Mesodermal cell (in vitro differentiated cells): ENCODE results near the gene EXOC3.

Experiments used
- H3K27ac ChIP-seq: 2 replicates; pipeline ENCODE4 v1.7.0; 2013; ENCODE audit warnings: mild to moderate bottlenecking, low read depth, low read length, moderate library complexity; ENCODE audit not compliant: severe bottlenecking
- H3K36me3 ChIP-seq: 2 replicates; pipeline ENCODE4 v1.7.1; 2013; ENCODE audit warnings: mild to moderate bottlenecking, low read length, moderate library complexity; ENCODE audit not compliant: control insufficient read depth, insufficient read depth
- H3K4me1 ChIP-seq: one replicate; pipeline ENCODE4 v1.7.1; 2013; ENCODE audit warnings: mild to moderate bottlenecking, low read length; ENCODE audit not compliant: insufficient read depth, control insufficient read depth, poor library complexity, severe bottlenecking
- H3K4me3 ChIP-seq: 2 replicates; pipeline ENCODE4 v1.7.0; 2013; ENCODE audit warnings: low read length, control low read depth, mild to moderate bottlenecking; ENCODE audit not compliant: insufficient read depth, poor library complexity, severe bottlenecking; ENCODE audit errors: extremely low read depth
- H3K9me3 ChIP-seq: 2 replicates; pipeline ENCODE4 v1.7.1; 2013; ENCODE audit warnings: mild to moderate bottlenecking, low read length, moderate library complexity; ENCODE audit not compliant: control insufficient read depth
- WGBS, 2 experiments: methylation state at CpG; one replicate each; pipeline ENCODE4 v1.1.5; 2013; ENCODE audit warnings: missing lambda C conversion rate in 2 of 2; ENCODE audit not compliant: insufficient coverage in 2 of 2; 5-methylcytosine and 5-hydroxymethylcytosine counted together

The EXOC3 gene

GRCh38 chr5:428754-429452, 14.1 kb upstream of the EXOC3 start:
- Histone ChIP-seq H3K4me3 (no peak overlapping the region), H3K27ac (no peak overlapping the region), H3K4me1 (no peaks in the 10 kb centered on the region), H3K9me3 (no peaks in the 10 kb centered on the region), H3K36me3 (no peaks in the 10 kb centered on the region)
- 90 to 93% methylated on average over 15 to 17 of the region's 22 CpGs for WGBS, 2 experiments

GRCh38 chr5:429453-430188, 13.4 kb upstream of the EXOC3 start:
- 92 to 96% methylated on average over 31 to 35 of the region's 35 CpGs for WGBS, 2 experiments
- H3K36me3 ChIP-seq: no peaks in the 10 kb centered on the region
- no peaks in the 10 kb centered on the region for H3K9me3 ChIP-seq
- H3K4me1 ChIP-seq: no peaks in the 10 kb centered on the region
- no peak overlapping the region for H3K27ac ChIP-seq
- no peak overlapping the region for H3K4me3 ChIP-seq

- WGBS, 2 experiments: 91 to 92% methylated on average over 22 to 25 of the region's 25 CpGs
Observed at GRCh38 chr5:430214-430925, 12.6 kb upstream of the EXOC3 start.

GRCh38 chr5:431001-431710, 11.8 kb upstream of the EXOC3 start:
- Histone ChIP-seq H3K9me3 (no peaks in the 10 kb centered on the region), H3K36me3 (no peaks in the 10 kb centered on the region), H3K4me3 (no peak overlapping the region), H3K27ac (no peak overlapping the region), H3K4me1 (no peaks in the 10 kb centered on the region)
- WGBS, 2 experiments: 58 to 60% methylated on average over 11 of the region's 18 CpGs

More at GRCh38 chr5:430214-430925, 12.6 kb upstream of the EXOC3 start:
- H3K4me1 ChIP-seq: no peaks in the 10 kb centered on the region
- H3K36me3 ChIP-seq: no peaks in the 10 kb centered on the region
- H3K4me3 ChIP-seq: no peak overlapping the region
- H3K9me3 ChIP-seq: no peaks in the 10 kb centered on the region
- H3K27ac ChIP-seq: no peak overlapping the region

- Histone ChIP-seq H3K36me3 (no peaks in the 10 kb centered on the region), H3K4me1 (no peaks in the 10 kb centered on the region), H3K27ac (no peak overlapping the region), H3K9me3 (no peaks in the 10 kb centered on the region), H3K4me3 (no peak overlapping the region)
- WGBS, 2 experiments: 84 to 95% methylated on average over 2 to 3 of the region's 4 CpGs
Observed at GRCh38 chr5:431711-432050, 11.3 kb upstream of the EXOC3 start.

- no peaks in the 10 kb centered on the region for H3K9me3 ChIP-seq
- no peaks in the 10 kb centered on the region for H3K4me1 ChIP-seq
- no peak overlapping the region for H3K27ac ChIP-seq
- WGBS, 2 experiments: 78 to 88% methylated on average over 15 to 18 of the region's 18 CpGs
- no peaks in the 10 kb centered on the region for H3K36me3 ChIP-seq
- H3K4me3 ChIP-seq: no peak overlapping the region
Observed at GRCh38 chr5:432201-432927, 10.6 kb upstream of the EXOC3 start.

- Histone ChIP-seq H3K27ac (no peak overlapping the region), H3K4me1 (no peaks in the 10 kb centered on the region), H3K36me3 (no peaks in the 10 kb centered on the region), H3K9me3 (no peaks in the 10 kb centered on the region), H3K4me3 (no peak overlapping the region)
- WGBS, 2 experiments: 90 to 92% methylated on average over 19 to 22 of the region's 23 CpGs
Observed at GRCh38 chr5:432928-433791, 9.8 kb upstream of the EXOC3 start.

- Histone ChIP-seq H3K4me1 (no peaks in the 10 kb centered on the region), H3K36me3 (no peaks in the 10 kb centered on the region), H3K9me3 (no peaks in the 10 kb centered on the region), H3K27ac (no peak overlapping the region), H3K4me3 (no peak overlapping the region)
- WGBS, 2 experiments: 84 to 92% methylated on average over 15 to 16 of the region's 16 CpGs
Observed at GRCh38 chr5:433836-434235, 9.1 kb upstream of the EXOC3 start.

GRCh38 chr5:434443-435146, 8.4 kb upstream of the EXOC3 start:
- 87 to 90% methylated on average over 25 to 26 of the region's 26 CpGs for whole genome bisulfite sequencing, 2 experiments
- Histone ChIP-seq H3K4me1 (no peaks in the 10 kb centered on the region), H3K27ac (no peak overlapping the region), H3K4me3 (no peak overlapping the region), H3K36me3 (no peaks in the 10 kb centered on the region), H3K9me3 (no peaks in the 10 kb centered on the region)
